OCI-LY1 (cell line): ENCODE data around the gene ARHGAP18.

Experiments
- CTCF ChIP-seq: fragments of 200-600 bp; sonication (generic), shearing (Covaris generic); IDR thresholded peaks from 2 replicates; pipeline ENCODE4 v1.5.1; 2017; ENCODE audit warnings: mild to moderate bottlenecking, antibody characterized with exemption, low read length, moderate library complexity, mixed read lengths
- EZH2 ChIP-seq: fragments of 200-600 bp; sonication (generic), shearing (Covaris generic); IDR thresholded peaks from 2 replicates; pipeline ENCODE4 v1.8.0; 2017; ENCODE audit warnings: borderline replicate concordance, mixed run types, mild to moderate bottlenecking, antibody characterized with exemption, low read length, moderate library complexity, mixed read lengths

- TF ChIP-seq EZH2 = no peak
- no peak for TF ChIP-seq CTCF
These were observed 13.1 kb downstream of the ARHGAP18 start for GRCh38 chr6:129696843-129697242.
